ENCODE results near the gene SESTD1. TPM values are rescaled to one million over a fixed set of nuclear protein-coding genes. Genes with fewer than 3 reads are reported as not detected.

The SESTD1 gene
- total RNA-seq, 3 donors from 2014 or later = 54.1 to 137 (median 54.9) TPM

- Histone ChIP-seq H3K27ac (peak overlapping the region in 1 of 2 donors; percentile 16), H3K36me3 (no peaks in the 10 kb centered on the region), H3K4me1 (peaks cover 0 to 6% of the 10 kb centered on the region in 2 donors), H3K4me3 (no peak overlapping the region), H3K9me3 (no peaks in the 10 kb centered on the region), H3K27me3 (no peaks in the 10 kb centered on the region)
- intact Hi-C loops (cut with DNase I; ENCODE audit: low total_unique reads) = no loop called here
- TF ChIP-seq CTCF (IDR thresholded peaks at IDR 0.05) = no peak
- no peak for TF ChIP-seq POLR2AphosphoS5 (IDR thresholded peaks at IDR 0.05)
- no peak for TF ChIP-seq POLR2A (IDR thresholded peaks at IDR 0.05)
- DNase-seq (ENCODE audit: low spot score in 2 of 2) = no peak
These were observed 10.1 kb upstream of the SESTD1 start for GRCh38 chr2:179274749-179275148.

- H3K36me3 ChIP-seq = no peaks in the 10 kb centered on the region
- H3K9me3 ChIP-seq = no peaks in the 10 kb centered on the region
- TF ChIP-seq CTCF (IDR thresholded peaks at IDR 0.05) (no peak), POLR2AphosphoS5 (IDR thresholded peaks at IDR 0.05) (no peak), POLR2A (IDR thresholded peaks at IDR 0.05) (no peak)
- H3K4me1 ChIP-seq = peaks cover 0 to 6% of the 10 kb centered on the region in 2 donors
- H3K27ac ChIP-seq = peak overlapping the region; percentile 68 to 88
- no peak for DNase-seq (ENCODE audit: low spot score in 2 of 2)
- no peaks in the 10 kb centered on the region for H3K27me3 ChIP-seq
- intact Hi-C loops (cut with DNase I; ENCODE audit: low total_unique reads) = no loop called here
- H3K4me3 ChIP-seq = no peak overlapping the region
These were observed 8.9 kb upstream of the SESTD1 start for GRCh38 chr2:179273461-179273962.

- no peak for DNase-seq (ENCODE audit: low spot score in 2 of 2)
- Histone ChIP-seq H3K9me3 (no peaks in the 10 kb centered on the region), H3K4me1 (peaks cover 0 to 6% of the 10 kb centered on the region in 2 donors), H3K4me3 (no peak overlapping the region), H3K36me3 (no peaks in the 10 kb centered on the region), H3K27ac (peak overlapping the region; percentile 68 to 88), H3K27me3 (no peaks in the 10 kb centered on the region)
- intact Hi-C loops (cut with DNase I; ENCODE audit: low total_unique reads) = no loop called here
- no peak for TF ChIP-seq CTCF (IDR thresholded peaks at IDR 0.05)
- no peak for TF ChIP-seq POLR2A (IDR thresholded peaks at IDR 0.05)
- TF ChIP-seq POLR2AphosphoS5 (IDR thresholded peaks at IDR 0.05) = peak in 2 of 3 donors; percentile 43 to 49
These were observed 8.0 kb upstream of the SESTD1 start for GRCh38 chr2:179272406-179273192.

- no peaks in the 10 kb centered on the region for H3K27me3 ChIP-seq
- peaks cover 0 to 6% of the 10 kb centered on the region in 2 donors for H3K4me1 ChIP-seq
- H3K27ac ChIP-seq = peak overlapping the region in 1 of 2 donors; percentile 88
- intact Hi-C loops (cut with DNase I; ENCODE audit: low total_unique reads) = no loop called here
- TF ChIP-seq POLR2A (IDR thresholded peaks at IDR 0.05) (no peak), CTCF (IDR thresholded peaks at IDR 0.05) (no peak), POLR2AphosphoS5 (IDR thresholded peaks at IDR 0.05) (no peak)
- no peaks in the 10 kb centered on the region for H3K9me3 ChIP-seq
- no peak overlapping the region for H3K4me3 ChIP-seq
- no peak for DNase-seq (ENCODE audit: low spot score in 2 of 2)
- no peaks in the 10 kb centered on the region for H3K36me3 ChIP-seq
These were observed 6.1 kb upstream of the SESTD1 start for GRCh38 chr2:179270689-179271088.

- Histone ChIP-seq H3K4me3 (no peak overlapping the region), H3K4me1 (peaks cover 3 to 6% of the 10 kb centered on the region in 2 donors), H3K27me3 (no peaks in the 10 kb centered on the region), H3K27ac (peak overlapping the region; percentile 62 to 86), H3K36me3 (no peaks in the 10 kb centered on the region), H3K9me3 (no peaks in the 10 kb centered on the region)
- intact Hi-C loops (cut with DNase I; ENCODE audit: low total_unique reads) = no loop called here
- TF ChIP-seq POLR2A (IDR thresholded peaks at IDR 0.05) (no peak), POLR2AphosphoS5 (IDR thresholded peaks at IDR 0.05) (peak in 1 of 3 donors; percentile 24), CTCF (IDR thresholded peaks at IDR 0.05) (no peak)
- DNase-seq (ENCODE audit: low spot score in 2 of 2) = peak in 1 of 2 donors; percentile 69
These were observed 3.8 kb upstream of the SESTD1 start for GRCh38 chr2:179268277-179268925.
